Gastrocnemius medialis (tissue), 4 donors: ENCODE measurements around the gene JADE1. TPM values are rescaled to one million over a fixed set of nuclear protein-coding genes. Genes with fewer than 3 reads are reported as not detected.

Experiments
- ATAC-seq, 2 donors: fragments of 150-250 bp; one replicate each; pipeline ENCODE4 v1.9.1; 2016
- DNase-seq, 2 donors: peaks; one replicate each; pipeline ENCODE4 v3.0.0-alpha.2; 2019
- H3K27ac ChIP-seq, 4 donors: fragments of 200-600 bp; sonication (generic); 1 replicate in 1 of 4; 2 replicates in 3 of 4; pipeline ENCODE4 v1.5.1; 2016 to 2018; ENCODE audit warnings: mild to moderate bottlenecking in 2 of 4, moderate library complexity in 1 of 4
- H3K27me3 ChIP-seq, 3 donors: fragments of 200-600 bp; sonication (generic) in 2 of 3; 1 replicate in 1 of 3; 2 replicates in 2 of 3; pipeline versions ENCODE4 v1.5.1 to v1.6.0; 2016 to 2019; ENCODE audit warnings: mild to moderate bottlenecking in 1 of 3, moderate library complexity in 1 of 3
- H3K36me3 ChIP-seq, 2 donors: fragments of 200-600 bp; sonication (generic) in 1 of 2; one replicate each; pipeline ENCODE4 v1.5.1; 2017 to 2018
- H3K4me1 ChIP-seq, 2 donors: fragments of 200-600 bp; sonication (generic) in 1 of 2; one replicate each; pipeline ENCODE4 v1.5.1; 2016 to 2017; ENCODE audit warnings: mild to moderate bottlenecking in 2 of 2
- H3K4me3 ChIP-seq, 4 donors: fragments of 200-600 bp; sonication (generic) in 3 of 4; 1 replicate in 1 of 4; 2 replicates in 3 of 4; pipeline ENCODE4 v1.5.1; 2016 to 2019; ENCODE audit warnings: mild to moderate bottlenecking in 2 of 4
- H3K9me3 ChIP-seq, 3 donors: fragments of 200-600 bp; sonication (generic) in 2 of 3; 1 replicate in 1 of 3; 2 replicates in 2 of 3; pipeline ENCODE4 v1.5.1; 2016 to 2019
- POLR2A ChIP-seq, 2 donors: fragments of 450-650 bp; IDR thresholded peaks; one replicate each; pipeline ENCODE4 v1.6.1; 2017; ENCODE audit warnings: antibody characterized with exemption in 2 of 2, mild to moderate bottlenecking in 2 of 2, moderate library complexity in 2 of 2
- in situ Hi-C, 4 donors: fragments of 200-750 bp; cut with MboI; loops; one replicate each; pipeline versions ENCODE4 v1.15.0 to v1.8.0; 2017; ENCODE audit warnings: low sequenced_read_pairs in 4 of 4
- intact Hi-C: fragments of 100-400 bp; cut with DNase I; formaldehyde crosslinking; loops from one replicate; pipeline ENCODE4 v1.15.1; 2023; ENCODE audit warnings: low total_unique reads
- total RNA-seq, 4 donors: library from RNA; depleted of rRNA; stranded (reverse); fragments of >200 nt; gene quantifications; one replicate each; pipeline versions ENCODE4 v1.1.0 to v1.2.3, GENCODE V29; 2016
- TF ChIP-seq, protein P1 (sequence below), 5 experiments: fragments of 450-650 bp in 3 of 5; fragments of 200-600 bp in 2 of 5; sonication (generic) in 2 of 5; IDR thresholded peaks in 4 of 5; conservative IDR thresholded peaks in 1 of 5; 1 replicate in 4 of 5; 2 replicates in 1 of 5; pipeline ENCODE4 v1.5.1; 2016 to 2019; ENCODE audit warnings: antibody characterized with exemption in 5 of 5, mild to moderate bottlenecking in 3 of 5, moderate library complexity in 3 of 5

Gene JADE1
- total RNA-seq, 4 donors from 2014 or later = 14.2 to 21.1 (median 14.9) TPM

GRCh38 chr4:128904821-128905220 is 95.3 kb downstream of the JADE1 start:
- DNase-seq (no peak), ATAC-seq (peak in 1 of 2 donors; percentile 21)
- intact Hi-C loops (no loop called here), in situ Hi-C loops (no loop called here)
- H3K4me3 ChIP-seq = no peak overlapping the region
- no peaks in the 10 kb centered on the region for H3K4me1 ChIP-seq
- no peaks in the 10 kb centered on the region for H3K36me3 ChIP-seq
- no peaks in the 10 kb centered on the region for H3K27me3 ChIP-seq
- H3K9me3 ChIP-seq = no peaks in the 10 kb centered on the region
- TF ChIP-seq POLR2A (IDR thresholded peaks at IDR 0.05) = no peak
- TF ChIP-seq, protein P1, sequence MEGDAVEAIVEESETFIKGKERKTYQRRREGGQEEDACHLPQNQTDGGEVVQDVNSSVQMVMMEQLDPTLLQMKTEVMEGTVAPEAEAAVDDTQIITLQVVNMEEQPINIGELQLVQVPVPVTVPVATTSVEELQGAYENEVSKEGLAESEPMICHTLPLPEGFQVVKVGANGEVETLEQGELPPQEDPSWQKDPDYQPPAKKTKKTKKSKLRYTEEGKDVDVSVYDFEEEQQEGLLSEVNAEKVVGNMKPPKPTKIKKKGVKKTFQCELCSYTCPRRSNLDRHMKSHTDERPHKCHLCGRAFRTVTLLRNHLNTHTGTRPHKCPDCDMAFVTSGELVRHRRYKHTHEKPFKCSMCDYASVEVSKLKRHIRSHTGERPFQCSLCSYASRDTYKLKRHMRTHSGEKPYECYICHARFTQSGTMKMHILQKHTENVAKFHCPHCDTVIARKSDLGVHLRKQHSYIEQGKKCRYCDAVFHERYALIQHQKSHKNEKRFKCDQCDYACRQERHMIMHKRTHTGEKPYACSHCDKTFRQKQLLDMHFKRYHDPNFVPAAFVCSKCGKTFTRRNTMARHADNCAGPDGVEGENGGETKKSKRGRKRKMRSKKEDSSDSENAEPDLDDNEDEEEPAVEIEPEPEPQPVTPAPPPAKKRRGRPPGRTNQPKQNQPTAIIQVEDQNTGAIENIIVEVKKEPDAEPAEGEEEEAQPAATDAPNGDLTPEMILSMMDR (IDR thresholded peaks at IDR 0.05 in 4 of 5, conservative IDR thresholded peaks at IDR 0.05 in 1 of 5) = no peak
- H3K27ac ChIP-seq = no peak overlapping the region

DNA sequence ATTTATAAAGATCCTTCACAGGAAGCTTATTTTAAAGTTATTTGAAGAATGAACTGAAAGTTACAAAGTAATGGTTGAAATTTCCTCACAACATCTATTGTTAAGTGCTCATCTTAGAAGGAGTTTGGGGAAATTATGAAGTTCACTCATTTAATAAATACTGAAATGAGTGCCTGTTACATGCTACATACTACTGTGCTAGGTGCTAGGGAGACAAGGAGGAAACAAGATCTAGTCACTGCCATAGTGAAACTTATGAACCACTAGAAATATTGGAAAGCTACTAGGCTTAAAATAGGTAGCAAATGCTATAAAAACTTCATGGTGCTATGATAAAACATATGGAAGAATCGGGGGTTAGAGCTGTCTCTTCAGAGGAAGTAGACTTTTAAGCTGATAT is 97.1 kb downstream of the JADE1 start:
- DNase-seq (no peak), ATAC-seq (no peak)
- no peak overlapping the region for H3K4me3 ChIP-seq
- no peak overlapping the region for H3K27ac ChIP-seq
- H3K9me3 ChIP-seq = no peaks in the 10 kb centered on the region
- TF ChIP-seq, protein P1 (IDR thresholded peaks at IDR 0.05 in 4 of 5, conservative IDR thresholded peaks at IDR 0.05 in 1 of 5) = no peak
- TF ChIP-seq POLR2A (IDR thresholded peaks at IDR 0.05) = no peak
- in situ Hi-C loops = no loop called here
- H3K27me3 ChIP-seq = no peaks in the 10 kb centered on the region
- intact Hi-C loops = no loop called here
- H3K36me3 ChIP-seq = no peaks in the 10 kb centered on the region
- H3K4me1 ChIP-seq = no peaks in the 10 kb centered on the region

GRCh38 chr4:128907981-128908380 is 98.5 kb downstream of the JADE1 start:
- TF ChIP-seq POLR2A (IDR thresholded peaks at IDR 0.05) = no peak
- TF ChIP-seq, protein P1 (IDR thresholded peaks at IDR 0.05 in 4 of 5, conservative IDR thresholded peaks at IDR 0.05 in 1 of 5) = no peak

GRCh38 chr4:128908735-128909134 is 99.2 kb downstream of the JADE1 start:
- Histone ChIP-seq H3K27ac (no peak overlapping the region), H3K27me3 (no peaks in the 10 kb centered on the region), H3K9me3 (no peaks in the 10 kb centered on the region), H3K4me3 (no peak overlapping the region), H3K36me3 (no peaks in the 10 kb centered on the region), H3K4me1 (no peaks in the 10 kb centered on the region)
- in situ Hi-C loops (no loop called here), intact Hi-C loops (no loop called here)
- TF ChIP-seq POLR2A (IDR thresholded peaks at IDR 0.05) = no peak
- TF ChIP-seq, protein P1 (IDR thresholded peaks at IDR 0.05 in 4 of 5, conservative IDR thresholded peaks at IDR 0.05 in 1 of 5) = no peak
- ATAC-seq (no peak), DNase-seq (no peak)

More at GRCh38 chr4:128907981-128908380, 98.5 kb downstream of the JADE1 start:
- Histone ChIP-seq H3K4me1 (no peaks in the 10 kb centered on the region), H3K36me3 (no peaks in the 10 kb centered on the region), H3K4me3 (no peak overlapping the region), H3K27me3 (no peaks in the 10 kb centered on the region), H3K9me3 (no peaks in the 10 kb centered on the region), H3K27ac (no peak overlapping the region)
- intact Hi-C loops (no loop called here), in situ Hi-C loops (no loop called here)
- no peak for DNase-seq
- no peak for ATAC-seq

DNA sequence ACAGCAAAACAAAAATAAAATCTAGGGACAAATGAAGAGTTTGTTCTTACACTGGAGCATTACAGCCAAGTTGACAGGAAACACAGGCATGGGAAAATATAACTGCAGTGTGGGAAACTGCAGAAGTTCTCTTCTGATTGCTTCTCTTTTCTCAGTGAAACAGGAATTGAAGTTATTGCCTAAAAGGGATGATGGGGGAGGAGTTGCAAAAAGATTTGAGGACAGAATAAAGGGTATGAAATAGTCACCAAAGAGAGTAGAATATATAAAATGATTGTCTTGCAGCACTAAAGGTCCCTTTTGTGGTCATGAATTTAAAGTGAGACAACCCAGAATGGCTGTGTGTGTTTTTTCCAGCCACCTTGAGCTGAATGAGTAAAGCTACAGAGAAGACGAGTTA is 103.7 kb downstream of the JADE1 start:
- DNase-seq = no peak
- no peak overlapping the region for H3K27ac ChIP-seq
- H3K27me3 ChIP-seq = no peaks in the 10 kb centered on the region
- TF ChIP-seq POLR2A (IDR thresholded peaks at IDR 0.05) = no peak
- TF ChIP-seq, protein P1 (IDR thresholded peaks at IDR 0.05 in 4 of 5, conservative IDR thresholded peaks at IDR 0.05 in 1 of 5) = no peak
- intact Hi-C loops = loop anchor here (2.0 kb wide), 1 partner anchor 28 kb away; no protein-coding TSS in a partner anchor
- H3K4me1 ChIP-seq = no peaks in the 10 kb centered on the region
- in situ Hi-C loops = no loop called here
- ATAC-seq = no peak
- H3K9me3 ChIP-seq = no peaks in the 10 kb centered on the region
- H3K4me3 ChIP-seq = no peak overlapping the region
- H3K36me3 ChIP-seq = no peaks in the 10 kb centered on the region
